ENCODE data around the gene SLC6A3. TPM values are rescaled to one million over a fixed set of nuclear protein-coding genes. Genes with fewer than 3 reads are reported as not detected.

SLC6A3 gene
- total and polyA plus RNA-seq, 9 donors: 0.05 to 0.62 (median 0.40) TPM

GRCh38 chr5:1367149-1367548, 78.1 kb downstream of the SLC6A3 start:
- Histone ChIP-seq H3K36me3 (no peaks in the 10 kb centered on the region), H3K27ac (no peak overlapping the region), H3K27me3 (no peaks in the 10 kb centered on the region), H3K4me3 (no peak overlapping the region), H3K9me3 (no peaks in the 10 kb centered on the region), H3K4me1 (ENCODE audit: insufficient read depth) (no peaks in the 10 kb centered on the region)
- DNase-seq: no peak
- TF ChIP-seq EP300 (IDR thresholded peaks at IDR 0.05): no peak
- no peak for TF ChIP-seq CTCF (IDR thresholded peaks at IDR 0.05)
- no peak for TF ChIP-seq POLR2A (IDR thresholded peaks at IDR 0.05)
- intact Hi-C loops (cut with DNase I): no loop called here
- 66 to 71% (median 70%) methylated on average over 7 of the region's 7 CpGs for WGBS, 3 donors

- Histone ChIP-seq H3K9me3 (no peaks in the 10 kb centered on the region), H3K4me1 (ENCODE audit: insufficient read depth) (no peaks in the 10 kb centered on the region), H3K27me3 (no peaks in the 10 kb centered on the region), H3K36me3 (no peaks in the 10 kb centered on the region), H3K4me3 (no peak overlapping the region), H3K27ac (no peak overlapping the region)
- intact Hi-C loops (cut with DNase I): no loop called here
- WGBS, 3 donors: 86 to 95% (median 89%) methylated on average over 14 of the region's 14 CpGs
- DNase-seq: no peak
- TF ChIP-seq CTCF (IDR thresholded peaks at IDR 0.05): no peak
- no peak for TF ChIP-seq EP300 (IDR thresholded peaks at IDR 0.05)
- no peak for TF ChIP-seq POLR2A (IDR thresholded peaks at IDR 0.05)
Measured at GRCh38 chr5:1366514-1366913, 78.7 kb downstream of the SLC6A3 start.

- no peak for TF ChIP-seq CTCF (IDR thresholded peaks at IDR 0.05)
- TF ChIP-seq EP300 (IDR thresholded peaks at IDR 0.05): no peak
- TF ChIP-seq POLR2A (IDR thresholded peaks at IDR 0.05): no peak
- Histone ChIP-seq H3K4me1 (ENCODE audit: insufficient read depth) (no peaks in the 10 kb centered on the region), H3K36me3 (no peaks in the 10 kb centered on the region), H3K27me3 (no peaks in the 10 kb centered on the region), H3K27ac (no peak overlapping the region), H3K9me3 (no peaks in the 10 kb centered on the region), H3K4me3 (no peak overlapping the region)
- no peak for DNase-seq
- intact Hi-C loops (cut with DNase I): no loop called here
- WGBS, 3 donors: 70 to 74% (median 72%) methylated on average over 9 of the region's 9 CpGs
Measured at GRCh38 chr5:1364211-1364610, 81.0 kb downstream of the SLC6A3 start.

- WGBS, 3 donors: 75 to 79% (median 78%) methylated on average over 16 of the region's 16 CpGs
- Histone ChIP-seq H3K4me1 (ENCODE audit: insufficient read depth) (no peaks in the 10 kb centered on the region), H3K27ac (no peak overlapping the region), H3K4me3 (no peak overlapping the region), H3K36me3 (no peaks in the 10 kb centered on the region), H3K27me3 (no peaks in the 10 kb centered on the region), H3K9me3 (no peaks in the 10 kb centered on the region)
- TF ChIP-seq CTCF (IDR thresholded peaks at IDR 0.05) (no peak), POLR2A (IDR thresholded peaks at IDR 0.05) (no peak), EP300 (IDR thresholded peaks at IDR 0.05) (no peak)
- DNase-seq: no peak
- intact Hi-C loops (cut with DNase I): no loop called here
Measured at GRCh38 chr5:1363581-1363980, 81.7 kb downstream of the SLC6A3 start.

- Histone ChIP-seq H3K4me1 (ENCODE audit: insufficient read depth) (no peaks in the 10 kb centered on the region), H3K4me3 (no peak overlapping the region), H3K9me3 (no peaks in the 10 kb centered on the region), H3K36me3 (no peaks in the 10 kb centered on the region), H3K27ac (no peak overlapping the region), H3K27me3 (no peaks in the 10 kb centered on the region)
- WGBS, 3 donors: 35 to 43% (median 36%) methylated on average over 6 of the region's 6 CpGs
- TF ChIP-seq EP300 (IDR thresholded peaks at IDR 0.05) (no peak), POLR2A (IDR thresholded peaks at IDR 0.05) (no peak), CTCF (IDR thresholded peaks at IDR 0.05) (no peak)
- no peak for DNase-seq
- intact Hi-C loops (cut with DNase I): no loop called here
Measured at GRCh38 chr5:1363160-1363559, 82.1 kb downstream of the SLC6A3 start.

All from ovary (tissue), 9 donors.